NCI-H1417 (cell line): ENCODE data around the gene NAGPA.
A peak's percentile ranks its signal among the peaks of the same experiment; 100 is the strongest.
"Not testable (repeated sequence)": the region's sequence is repeated elsewhere in the genome, so short reads cannot be mapped to it uniquely, and the experiment has no call there.

Experiments
- DNase-seq, 3 experiments: peaks; one replicate each; lab custom pipeline; 2025; lab: John Stamatoyannopoulos, UW

The NAGPA gene

DNA sequence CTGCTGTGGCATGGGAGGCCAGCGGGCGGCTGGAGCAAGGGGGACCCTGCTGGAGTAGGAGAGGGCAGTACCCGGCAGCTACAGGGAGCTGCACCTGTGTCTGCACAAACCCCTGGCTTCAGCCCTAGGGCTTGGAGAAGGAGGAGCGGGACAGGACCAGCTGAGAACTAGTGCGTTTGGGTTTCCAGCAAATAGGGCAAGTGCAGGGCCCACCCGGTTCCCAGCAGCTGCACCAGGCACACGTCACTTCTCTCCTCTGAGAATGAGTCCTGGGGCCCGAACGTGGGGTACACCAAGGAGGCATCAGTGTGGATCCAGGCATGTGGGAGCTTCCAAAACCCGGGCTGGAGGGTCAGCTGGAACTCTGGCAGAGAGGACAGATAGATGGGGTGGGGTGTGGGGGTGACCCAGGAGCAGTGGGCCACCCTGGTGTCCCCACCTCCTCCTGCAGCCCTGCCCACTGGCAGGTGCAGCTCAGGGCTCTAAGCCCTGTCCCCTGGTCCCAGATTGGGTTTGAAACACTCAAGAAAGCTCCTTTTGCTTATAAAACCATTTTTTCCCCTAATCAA, 26.4 kb upstream of the NAGPA start:
- DNase-seq = no peak

DNA sequence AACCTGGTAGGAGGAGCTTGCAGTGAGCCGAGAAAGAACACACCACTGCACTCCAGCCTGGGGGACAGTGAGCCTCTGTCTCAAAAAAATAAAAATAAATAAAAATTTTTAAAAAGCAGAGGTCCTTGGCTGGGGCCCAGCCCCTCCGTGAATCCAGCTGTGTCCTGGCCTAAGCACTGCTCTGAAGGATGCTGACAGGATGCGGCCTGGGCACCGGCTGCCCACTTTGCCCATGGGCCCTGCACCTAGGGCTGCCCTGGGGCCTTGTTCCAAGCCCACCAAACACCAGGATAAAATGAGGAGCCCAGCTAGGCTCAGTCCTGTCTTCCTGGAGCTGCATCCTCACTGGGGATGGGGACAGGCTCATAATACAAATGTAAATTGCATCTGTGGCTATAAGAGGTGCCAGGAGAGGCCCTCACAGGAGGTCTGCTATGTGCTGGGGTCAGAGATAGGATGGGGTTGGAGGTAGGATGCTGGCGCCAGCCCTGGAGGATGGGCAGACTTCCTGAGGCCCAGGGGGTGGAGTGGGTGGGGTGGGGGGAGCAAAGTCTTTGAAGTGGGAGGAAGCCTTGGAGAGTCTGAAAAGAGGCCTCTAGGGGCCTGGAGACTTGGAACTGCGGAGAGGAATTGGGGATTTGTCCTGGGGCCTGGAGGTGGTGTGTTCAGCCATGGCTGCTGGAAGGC, 25.8 kb upstream of the NAGPA start:
- no peak for DNase-seq

DNA sequence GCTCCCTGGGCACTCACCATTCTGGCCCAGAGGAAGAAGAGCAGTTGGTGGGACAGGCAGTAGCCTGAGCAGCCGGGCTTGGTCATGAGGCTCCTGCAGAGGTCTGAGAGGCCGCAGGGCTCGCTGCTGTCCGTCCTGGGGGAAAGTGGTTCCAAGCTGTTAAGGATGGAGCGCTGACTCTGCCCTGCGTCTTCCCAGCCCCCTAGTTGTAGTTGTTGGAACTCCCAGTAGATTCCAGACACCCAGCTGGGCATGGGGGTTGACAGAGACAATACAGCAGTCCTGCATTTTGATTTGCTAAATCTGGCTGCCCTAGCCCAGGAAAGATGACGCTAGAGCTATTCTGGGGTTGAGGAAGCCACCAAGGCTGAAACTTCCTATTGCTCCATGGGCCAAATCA, 24.7 kb upstream of the NAGPA start:
- no peak for DNase-seq

DNA sequence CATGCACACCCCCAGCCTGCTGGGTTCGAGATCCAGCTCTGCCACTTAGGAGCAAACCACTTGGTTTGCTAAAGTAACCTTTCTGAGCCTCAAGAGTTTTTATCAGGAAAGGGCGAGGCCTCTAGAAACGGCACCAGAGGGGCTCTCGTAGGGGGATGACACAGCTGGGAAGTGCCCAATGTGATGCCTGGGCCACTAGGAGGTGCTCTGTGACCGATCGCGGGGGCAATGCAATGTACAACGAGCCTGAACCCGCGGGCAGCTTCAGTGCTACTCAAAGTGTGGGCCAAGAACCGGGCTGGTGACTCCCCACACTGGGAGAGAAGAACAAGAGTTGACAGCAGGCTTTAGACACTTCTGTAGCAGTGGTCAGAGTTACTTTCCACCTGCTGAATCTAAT, 22.6 kb upstream of the NAGPA start:
- peak in 1 of 3 experiments; percentile 3 for DNase-seq

DNA sequence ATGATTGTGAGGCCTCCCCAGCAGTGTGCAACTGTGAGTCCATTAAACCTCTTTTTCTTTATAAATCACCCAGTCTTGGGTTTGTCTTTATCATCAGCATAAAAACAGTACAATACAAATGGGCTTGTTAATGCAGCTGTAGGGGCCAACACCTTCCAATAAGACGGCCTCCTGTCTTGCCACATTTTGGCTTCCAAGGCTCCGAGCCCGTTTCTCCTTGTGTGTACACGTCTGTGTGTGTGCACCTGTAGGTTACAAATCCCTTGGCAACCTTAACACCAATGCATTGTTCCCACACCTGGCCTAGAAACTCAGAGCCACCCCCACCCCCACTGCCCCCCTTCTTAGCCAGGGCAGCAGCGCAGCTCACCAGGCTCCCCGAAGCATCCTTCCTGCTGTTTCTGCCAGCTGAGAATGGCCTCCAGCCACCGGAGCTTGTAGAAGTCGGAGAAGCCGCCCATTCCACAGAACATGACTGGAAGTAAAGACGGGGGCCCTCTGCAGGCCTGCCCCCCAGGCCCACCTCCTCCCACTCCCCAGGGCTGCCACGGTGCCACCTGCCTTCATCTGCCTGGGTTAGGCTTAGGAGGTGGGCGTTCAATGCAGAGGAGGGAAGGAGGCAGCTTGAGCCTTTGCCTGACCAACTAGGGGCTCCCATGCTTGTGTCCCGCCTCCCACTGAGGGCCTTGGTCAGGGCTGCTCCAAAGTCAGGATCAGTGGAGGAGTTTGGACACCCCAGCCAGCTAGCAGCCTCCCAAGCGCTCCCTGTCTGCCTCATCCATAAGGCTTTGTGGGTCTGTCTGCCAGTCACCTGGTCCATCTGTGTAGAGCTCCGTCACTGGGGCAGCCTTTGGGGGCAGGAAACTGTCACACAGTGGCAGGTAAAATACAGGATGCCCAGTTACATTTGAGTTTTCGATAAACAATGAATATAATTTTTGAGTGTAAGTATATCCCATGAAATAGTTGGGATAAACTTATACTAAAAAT, 21.4 kb upstream of the NAGPA start:
- no peak for DNase-seq

DNA sequence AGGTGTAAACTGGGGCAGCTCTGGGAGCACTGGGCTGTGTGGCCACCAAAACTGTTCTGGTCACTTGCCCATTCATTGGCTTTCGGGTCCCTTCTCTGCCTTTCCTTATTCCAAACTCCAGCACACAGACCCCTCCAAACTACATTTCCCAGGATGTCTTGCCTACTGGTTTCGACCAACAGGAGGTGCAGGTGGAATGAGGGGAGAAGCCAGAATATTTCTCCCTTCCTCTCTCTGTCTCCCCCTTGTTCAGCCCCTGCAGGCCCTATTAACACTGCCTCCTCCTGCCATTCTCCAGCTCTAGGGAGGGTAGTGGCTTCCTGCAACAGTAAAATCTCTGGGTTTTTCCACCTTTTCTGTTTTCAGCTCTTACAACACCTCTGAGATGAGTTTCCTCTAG, 13.2 kb upstream of the NAGPA start:
- DNase-seq = no peak

DNA sequence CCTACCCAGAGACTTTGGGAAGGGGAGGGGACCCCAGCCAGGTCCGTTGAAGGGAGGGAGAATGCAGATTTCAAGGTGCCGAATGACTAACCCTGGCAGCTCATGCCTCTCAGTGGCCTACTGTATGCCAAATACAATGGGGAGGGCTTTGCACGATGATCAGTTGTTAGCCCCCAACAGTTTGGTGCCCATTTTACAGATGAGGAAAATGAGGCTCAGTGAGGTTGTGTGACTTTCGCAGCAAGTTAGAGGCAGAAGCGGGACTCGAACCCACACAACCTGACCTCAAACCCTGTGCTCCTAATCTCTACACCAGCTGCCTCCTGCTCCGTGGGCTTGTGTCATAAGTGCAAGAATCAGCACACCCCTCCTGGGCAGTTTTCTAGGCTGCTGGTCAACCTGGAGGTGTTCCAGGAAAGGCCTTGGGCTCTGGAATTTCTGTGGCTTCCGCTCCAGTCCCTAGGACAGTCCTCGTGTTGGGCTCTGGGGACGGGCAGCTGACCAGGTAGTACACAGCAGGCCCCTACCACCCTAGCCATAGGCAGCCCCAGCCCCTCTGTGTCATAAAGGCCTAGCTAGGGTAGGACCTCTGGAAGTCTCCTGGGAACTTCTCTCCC, 11.9 kb upstream of the NAGPA start:
- no peak for DNase-seq

DNA sequence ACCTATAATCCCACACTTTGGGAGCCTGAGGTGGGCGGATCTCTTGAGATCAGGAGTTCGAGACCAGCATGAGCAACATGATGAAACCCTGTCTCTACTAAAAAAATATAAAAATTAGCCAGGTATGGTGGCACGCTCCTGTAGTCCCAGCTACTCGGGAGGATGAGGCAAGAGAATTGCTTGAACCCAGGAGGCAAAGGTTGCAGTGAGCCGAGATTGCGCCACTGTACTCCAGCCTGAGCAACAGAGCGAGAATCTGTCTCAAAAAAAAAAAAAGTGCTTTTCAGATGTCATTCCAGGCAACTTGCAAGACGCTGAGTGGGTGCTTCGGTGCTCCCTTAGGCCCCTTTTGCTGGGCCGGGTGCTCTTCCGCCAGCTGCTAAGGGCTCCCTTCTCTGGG, 10.8 kb upstream of the NAGPA start:
- not testable (repeated sequence) for DNase-seq

DNA sequence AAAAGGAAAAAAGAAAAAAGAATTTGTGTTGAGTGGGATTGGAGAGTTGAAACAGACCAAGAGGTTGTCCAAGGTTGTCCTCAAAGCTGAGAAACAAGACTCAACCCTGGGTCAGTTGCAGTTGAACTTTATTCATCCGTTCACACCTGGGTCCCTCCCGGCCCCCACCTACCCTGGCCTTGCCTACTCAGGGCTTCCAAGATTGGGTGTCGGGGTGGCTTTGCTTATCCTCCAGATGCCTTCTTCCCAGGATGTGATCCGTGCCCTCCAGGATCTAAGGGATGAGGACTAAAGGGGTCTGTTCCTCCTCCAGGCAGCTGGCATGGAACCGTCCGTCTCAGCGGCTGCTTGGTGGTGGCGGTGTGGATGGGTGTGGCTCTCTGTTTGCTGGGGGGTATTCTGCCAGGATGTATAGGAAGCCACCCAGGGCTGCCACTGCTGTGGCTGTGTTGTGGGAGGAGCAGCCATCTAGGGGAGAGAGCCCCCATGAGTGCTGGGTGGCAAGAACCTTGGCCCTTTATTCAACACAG, 10.3 kb upstream of the NAGPA start:
- no peak for DNase-seq

DNA sequence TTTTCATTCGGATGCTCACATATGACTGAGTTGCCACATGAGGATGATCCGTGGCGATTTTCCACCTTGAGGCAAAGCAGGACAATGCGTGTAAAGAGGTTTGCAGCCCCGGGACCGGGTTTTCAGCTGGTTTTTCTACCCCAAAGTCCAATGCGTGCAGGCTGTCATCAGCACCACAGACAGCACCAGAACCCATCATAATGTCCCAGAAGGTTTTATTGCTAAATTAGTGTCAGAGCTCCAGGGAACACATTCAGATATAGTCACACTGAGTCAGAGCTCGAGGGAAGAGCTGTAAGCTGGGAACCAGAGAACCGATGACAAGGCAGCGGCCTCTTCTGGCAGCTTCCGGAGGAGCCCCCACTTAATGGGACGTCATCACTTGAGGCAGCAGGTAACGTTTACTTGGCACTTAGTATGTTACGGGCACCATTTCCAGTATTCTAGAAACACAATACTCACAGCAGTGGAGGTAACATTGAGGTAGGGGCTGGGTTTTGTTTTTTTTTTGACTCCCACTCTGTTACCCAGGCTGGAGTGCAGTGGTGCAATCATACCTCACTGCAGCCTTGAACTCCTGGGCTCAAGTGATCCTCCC, 8.9 kb upstream of the NAGPA start:
- DNase-seq = no peak

DNA sequence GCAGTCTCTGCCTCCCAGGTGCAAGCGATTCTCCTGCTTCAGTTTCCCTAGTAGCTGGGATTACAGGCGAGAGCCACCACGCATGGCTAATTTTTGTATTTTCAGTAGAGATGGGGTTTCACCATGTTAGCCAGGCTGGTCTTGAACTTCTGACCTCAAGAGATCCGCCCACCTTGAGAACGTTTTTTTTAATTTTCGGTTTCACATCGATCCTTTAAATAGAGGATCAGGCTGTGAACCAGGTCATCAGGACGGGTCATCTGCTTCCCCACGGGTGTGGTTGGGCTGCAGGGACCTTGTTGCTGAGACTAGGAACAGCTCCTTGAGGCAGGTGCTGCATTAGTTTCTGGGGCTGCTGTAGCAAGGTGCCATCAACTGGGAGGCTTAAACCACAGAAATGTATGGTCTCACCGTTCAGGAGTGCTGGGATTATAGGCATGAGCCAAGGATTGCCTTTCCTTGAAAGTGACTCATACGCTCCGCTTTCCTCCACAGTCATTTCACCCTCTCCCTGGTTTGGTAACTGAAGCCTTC, 7.9 kb upstream of the NAGPA start:
- DNase-seq = no peak

DNA sequence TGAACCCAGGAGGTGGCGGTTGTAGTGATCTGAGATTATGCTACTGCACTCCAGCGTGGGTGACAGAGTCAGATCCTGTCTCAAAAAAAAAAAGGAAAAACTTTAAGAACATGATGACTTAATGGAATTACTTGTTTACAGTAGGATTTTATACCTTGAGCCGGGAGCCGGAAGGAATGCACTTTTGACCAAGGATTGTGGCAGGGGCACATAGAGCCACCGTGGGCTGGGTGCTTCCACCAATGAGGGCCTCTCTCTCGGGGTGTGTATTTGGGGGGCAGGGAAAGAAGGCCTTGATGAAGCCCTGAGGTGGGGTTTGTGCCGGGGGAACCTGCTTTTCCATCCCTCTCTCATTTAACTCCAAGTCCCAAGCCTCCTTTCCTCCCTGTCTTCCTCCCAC, 6.7 kb upstream of the NAGPA start:
- DNase-seq = no peak

DNA sequence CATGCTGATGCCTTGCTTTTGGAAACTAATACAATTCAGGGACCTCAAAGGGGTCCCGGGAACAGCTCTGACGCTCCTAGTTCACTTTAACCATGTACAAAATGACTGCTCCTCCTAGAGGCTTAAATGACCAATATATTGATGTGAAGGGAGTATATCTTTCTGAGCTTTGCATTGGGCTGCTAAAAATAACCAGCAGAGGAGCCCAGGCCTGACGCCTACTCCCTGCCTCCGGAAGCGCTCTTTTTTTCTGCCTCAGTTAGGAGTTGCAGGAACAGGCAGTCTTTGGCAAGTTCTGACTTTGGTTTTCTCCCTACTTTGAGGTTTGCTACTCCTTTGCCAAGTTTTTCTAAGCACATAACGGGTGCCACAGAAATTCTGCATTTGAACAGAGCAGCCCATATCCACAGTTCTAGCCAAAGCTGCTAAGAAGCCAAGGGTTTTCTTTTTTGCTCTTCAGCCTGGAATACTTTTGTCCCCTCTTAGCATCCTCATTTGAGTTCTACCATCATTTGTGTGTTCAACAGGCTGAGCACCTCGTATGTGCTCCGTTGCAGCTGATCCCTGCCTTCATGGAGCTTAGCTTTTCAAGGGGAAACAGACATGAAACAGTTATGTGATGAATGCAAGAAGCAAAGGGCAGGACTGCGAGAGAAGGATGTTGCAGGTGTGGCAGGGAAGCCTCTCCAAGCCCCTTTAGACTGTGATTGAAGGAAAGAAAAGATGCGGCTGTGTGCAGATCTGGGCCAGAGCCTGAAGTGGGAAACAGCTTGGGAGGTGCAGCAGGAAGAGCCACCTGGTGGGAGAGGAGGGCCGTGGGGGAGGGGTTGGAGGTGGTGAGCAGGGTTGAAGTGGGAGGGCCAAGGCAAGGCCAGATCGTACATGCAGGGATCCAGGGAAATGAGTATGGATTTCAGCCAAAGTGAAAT, 2.8 kb upstream of the NAGPA start:
- peak in 1 of 3 experiments; percentile 8 for DNase-seq

DNA sequence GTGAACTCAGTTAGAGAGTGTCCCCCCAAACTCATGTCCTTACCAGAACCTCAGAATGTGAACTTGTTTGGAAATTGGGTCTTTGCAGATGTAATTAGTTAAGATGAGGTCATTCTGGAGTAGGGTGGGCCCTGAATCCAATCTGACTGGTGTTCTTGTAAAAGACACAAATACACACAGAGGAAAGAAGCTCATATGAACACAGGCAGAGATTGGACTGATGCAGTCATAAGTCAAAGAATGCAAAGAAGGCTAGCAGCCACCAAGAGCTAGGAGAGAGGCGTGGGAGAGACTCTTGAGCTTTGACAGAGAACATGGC, 2.1 kb upstream of the NAGPA start:
- DNase-seq = no peak

DNA sequence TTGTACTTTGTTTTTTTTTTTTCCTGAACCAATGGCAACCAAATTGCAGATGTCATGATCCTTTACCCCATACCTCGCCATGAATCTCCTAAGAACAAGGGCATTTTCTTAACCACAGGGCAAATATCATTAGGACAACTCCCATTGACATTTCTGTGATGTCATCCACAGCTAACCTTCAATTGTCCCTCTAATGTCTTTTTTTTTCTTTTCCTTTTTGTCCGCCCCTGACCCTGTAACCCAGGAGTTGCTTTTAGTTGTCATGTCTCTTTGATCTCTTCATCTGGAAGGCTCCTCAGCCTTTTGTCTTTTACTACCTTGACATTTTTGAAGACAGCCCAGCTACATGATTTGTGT, 410 bp upstream of the NAGPA start:
- no peak for DNase-seq

DNA sequence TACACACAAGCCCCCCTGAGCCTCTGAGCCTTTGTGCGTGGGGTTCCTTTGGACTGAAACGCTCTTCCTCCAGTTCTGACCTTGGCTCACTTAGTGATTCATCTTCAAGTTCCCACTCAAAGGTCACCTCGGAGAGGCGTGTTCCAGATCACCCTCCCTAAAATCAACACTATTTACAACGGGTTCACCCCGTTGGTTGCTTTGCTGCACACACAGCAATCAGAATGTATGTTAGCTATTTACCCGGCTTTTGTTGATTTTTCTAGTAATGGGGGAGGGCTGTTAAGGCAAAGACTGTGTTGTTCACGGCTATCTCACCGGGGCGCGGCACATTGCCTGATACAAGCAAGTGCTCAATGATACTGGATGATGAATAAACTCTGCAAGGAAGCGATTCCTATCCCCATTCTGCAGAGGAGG, 977 bp downstream of the NAGPA start:
- DNase-seq = peak in 1 of 3 experiments; percentile 29

DNA sequence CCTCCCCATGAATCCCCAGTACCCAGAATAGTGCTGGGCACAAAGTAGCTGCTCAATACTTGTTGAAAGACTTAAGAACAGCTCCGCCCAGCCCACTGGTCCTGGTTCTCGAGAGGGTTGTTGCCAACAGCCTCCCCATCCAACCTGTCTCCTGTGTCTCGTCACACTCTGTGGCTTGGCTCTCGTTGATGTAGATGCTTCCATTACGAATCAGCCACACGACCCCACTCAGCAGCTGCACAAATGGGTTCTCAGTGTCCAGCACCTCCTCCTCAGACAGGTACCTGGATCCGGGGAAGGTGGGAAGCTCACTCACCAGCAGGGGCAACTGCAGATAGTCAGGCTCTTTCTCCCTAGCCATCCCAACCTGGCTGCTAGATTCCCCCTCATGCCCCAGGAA, 2.1 kb downstream of the NAGPA start:
- no peak for DNase-seq

DNA sequence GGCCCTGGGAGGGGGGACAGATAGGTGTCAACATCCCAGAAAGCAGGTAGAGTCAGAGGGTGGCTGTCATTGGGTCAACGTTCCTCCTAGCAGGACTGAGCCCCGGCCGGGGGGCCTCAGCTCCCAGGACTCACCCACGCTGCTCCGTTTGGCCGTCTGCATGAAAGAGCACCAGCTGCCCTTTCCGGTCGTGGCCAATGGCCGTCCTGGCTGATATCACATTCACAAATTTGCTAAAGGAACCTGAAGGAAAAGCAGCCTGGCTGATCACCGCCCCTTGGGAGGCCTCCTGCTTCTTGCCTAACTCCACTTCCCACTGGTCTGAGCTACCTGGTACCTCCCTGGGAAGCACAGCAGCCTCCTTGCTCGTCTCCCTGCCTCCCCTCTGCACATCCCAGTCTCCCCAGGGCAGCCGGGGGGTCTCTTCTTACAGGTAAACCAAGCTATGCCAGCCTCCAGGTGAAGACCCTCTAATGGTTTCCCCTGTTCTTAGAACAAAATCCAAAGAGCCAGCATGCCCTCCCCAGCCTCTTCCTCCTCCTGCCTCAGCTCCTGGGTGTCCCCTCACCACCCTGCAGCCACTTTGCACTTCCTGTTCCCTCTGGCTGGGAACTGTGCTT, 3.4 kb downstream of the NAGPA start:
- DNase-seq = no peak

DNA sequence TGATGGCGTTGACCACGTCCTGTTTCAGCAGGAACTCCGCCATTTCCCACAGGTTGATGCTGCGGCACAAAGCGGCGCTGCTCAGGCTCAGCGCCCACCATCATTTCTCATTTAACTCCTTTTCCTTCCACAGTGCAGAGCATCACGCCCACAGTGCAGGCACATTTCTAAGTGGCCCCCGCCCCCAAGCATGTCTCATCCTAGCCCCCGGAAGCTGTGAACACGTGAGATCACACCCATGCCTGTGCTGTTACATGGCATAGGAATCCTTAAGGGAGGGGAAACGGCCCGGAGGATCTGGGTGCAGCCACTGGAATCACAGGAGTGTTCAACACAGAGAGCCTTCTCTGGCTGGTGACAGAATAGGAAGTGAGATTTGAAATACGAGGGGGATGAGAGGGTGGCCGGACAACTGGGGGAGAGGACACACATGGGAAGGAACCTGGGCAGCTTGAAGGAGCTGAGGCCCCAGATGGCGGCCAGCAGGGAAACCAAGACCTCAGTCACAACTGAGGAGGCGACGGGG, 4.7 kb downstream of the NAGPA start:
- DNase-seq = no peak
